Epidermal melanocyte (primary cell): ENCODE measurements around the gene VSX2.
"Not testable (repeated sequence)": the region's sequence is repeated elsewhere in the genome, so short reads cannot be mapped to it uniquely, and the experiment has no call there.

ENCODE experiments used
- DNase-seq: peaks from one replicate; pipeline ENCODE4 v3.0.0; 2011; ENCODE audit warnings: low spot score; ENCODE audit not compliant: insufficient read length

The VSX2 gene

GRCh38 chr14:74258764-74259035 is 19.5 kb downstream of the VSX2 start:
- DNase-seq = no peak

- no peak for DNase-seq
Observed at GRCh38 chr14:74259513-74259912, 20.3 kb downstream of the VSX2 start.

- no peak for DNase-seq
Observed at GRCh38 chr14:74260525-74261233, 21.4 kb downstream of the VSX2 start.

GRCh38 chr14:74261288-74261687 is 22.0 kb downstream of the VSX2 start:
- no peak for DNase-seq

GRCh38 chr14:74262076-74262475 is 22.8 kb downstream of the VSX2 start:
- DNase-seq = no peak

GRCh38 chr14:74263181-74263580 is 23.9 kb downstream of the VSX2 start:
- DNase-seq = no peak

GRCh38 chr14:74263921-74264320 is 24.7 kb downstream of the VSX2 start:
- no peak for DNase-seq

GRCh38 chr14:74265301-74265965 is 26.2 kb downstream of the VSX2 start:
- no peak for DNase-seq

GRCh38 chr14:74267588-74267987 is 28.3 kb downstream of the VSX2 start:
- no peak for DNase-seq

GRCh38 chr14:74270382-74271177 is 31.3 kb downstream of the VSX2 start:
- not testable (repeated sequence) for DNase-seq

- DNase-seq = no peak
Observed at GRCh38 chr14:74271365-74271764, 32.1 kb downstream of the VSX2 start.

- peak; percentile 13 for DNase-seq
Observed at GRCh38 chr14:74275241-74275841, 36.1 kb downstream of the VSX2 start.

GRCh38 chr14:74278080-74278479 is 38.8 kb downstream of the VSX2 start:
- DNase-seq = peak; percentile 1

GRCh38 chr14:74281069-74281468 is 41.8 kb downstream of the VSX2 start:
- DNase-seq = no peak

- DNase-seq = no peak
Observed at GRCh38 chr14:74286736-74287135, 47.5 kb downstream of the VSX2 start.

- no peak for DNase-seq
Observed at GRCh38 chr14:74289801-74290200, 50.6 kb downstream of the VSX2 start.

GRCh38 chr14:74290415-74290814 is 51.2 kb downstream of the VSX2 start:
- DNase-seq = no peak

GRCh38 chr14:74292061-74292460 is 52.8 kb downstream of the VSX2 start:
- no peak for DNase-seq

- DNase-seq = no peak
Observed at GRCh38 chr14:74293606-74294005, 54.4 kb downstream of the VSX2 start.

GRCh38 chr14:74296037-74296467 is 56.8 kb downstream of the VSX2 start:
- DNase-seq = no peak

- DNase-seq = no peak
Observed at GRCh38 chr14:74297986-74298385, 58.7 kb downstream of the VSX2 start.

GRCh38 chr14:74299061-74299545 is 59.9 kb downstream of the VSX2 start:
- no peak for DNase-seq
